ENCODE measurements around the gene SOAT1.

DNA sequence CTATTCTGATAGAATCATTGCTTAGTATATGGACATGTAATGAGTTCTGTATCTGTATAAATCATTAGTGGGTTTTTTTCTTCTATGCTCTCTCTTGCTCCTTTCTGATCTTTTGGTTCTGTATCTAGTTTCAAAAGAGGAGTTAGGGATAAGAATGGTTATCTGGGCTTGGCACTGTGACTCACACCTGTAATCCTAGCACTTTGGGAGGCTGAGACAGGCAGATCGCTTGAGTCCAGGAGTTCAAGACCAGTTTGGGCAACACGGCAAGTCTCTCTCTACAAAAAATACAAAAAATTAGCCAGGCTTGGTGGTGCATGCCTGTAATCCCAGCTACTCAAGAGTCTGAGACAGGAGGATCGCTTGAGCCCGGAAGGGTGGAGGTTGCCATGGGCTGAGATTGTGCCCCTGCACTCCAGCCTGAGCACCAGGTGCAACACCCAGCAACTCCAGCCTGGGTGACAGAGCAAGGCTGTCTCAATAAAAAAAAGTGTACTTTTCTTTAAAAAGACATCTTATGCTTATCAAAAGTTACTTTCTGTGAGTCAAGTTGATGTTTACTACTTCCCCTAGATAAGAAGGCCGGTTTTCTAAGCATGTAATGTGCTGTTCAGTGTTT is 44.5 kb downstream of the SOAT1 start:
- TF ChIP-seq EZH2 (IDR thresholded peaks at IDR 0.05; ENCODE audit: borderline replicate concordance), result no peak
- TF ChIP-seq, protein P1, sequence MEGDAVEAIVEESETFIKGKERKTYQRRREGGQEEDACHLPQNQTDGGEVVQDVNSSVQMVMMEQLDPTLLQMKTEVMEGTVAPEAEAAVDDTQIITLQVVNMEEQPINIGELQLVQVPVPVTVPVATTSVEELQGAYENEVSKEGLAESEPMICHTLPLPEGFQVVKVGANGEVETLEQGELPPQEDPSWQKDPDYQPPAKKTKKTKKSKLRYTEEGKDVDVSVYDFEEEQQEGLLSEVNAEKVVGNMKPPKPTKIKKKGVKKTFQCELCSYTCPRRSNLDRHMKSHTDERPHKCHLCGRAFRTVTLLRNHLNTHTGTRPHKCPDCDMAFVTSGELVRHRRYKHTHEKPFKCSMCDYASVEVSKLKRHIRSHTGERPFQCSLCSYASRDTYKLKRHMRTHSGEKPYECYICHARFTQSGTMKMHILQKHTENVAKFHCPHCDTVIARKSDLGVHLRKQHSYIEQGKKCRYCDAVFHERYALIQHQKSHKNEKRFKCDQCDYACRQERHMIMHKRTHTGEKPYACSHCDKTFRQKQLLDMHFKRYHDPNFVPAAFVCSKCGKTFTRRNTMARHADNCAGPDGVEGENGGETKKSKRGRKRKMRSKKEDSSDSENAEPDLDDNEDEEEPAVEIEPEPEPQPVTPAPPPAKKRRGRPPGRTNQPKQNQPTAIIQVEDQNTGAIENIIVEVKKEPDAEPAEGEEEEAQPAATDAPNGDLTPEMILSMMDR (IDR thresholded peaks at IDR 0.05; ENCODE audit: poor library complexity), result no peak

Measured in hepatocyte (in vitro differentiated cells).